GM18508 (cell line): ENCODE results near the gene SPTLC3.
A peak's percentile ranks its signal among the peaks of the same experiment; 100 is the strongest.

ENCODE experiments used
- ATAC-seq: cut with Tn5 transposase; IDR thresholded peaks from one replicate; pipeline ENCODE4 v1.9.1; 2021; ENCODE audit warnings: moderate number of reproducible peaks; ENCODE audit not compliant: insufficient read depth, unreplicated experiment

Gene SPTLC3

DNA sequence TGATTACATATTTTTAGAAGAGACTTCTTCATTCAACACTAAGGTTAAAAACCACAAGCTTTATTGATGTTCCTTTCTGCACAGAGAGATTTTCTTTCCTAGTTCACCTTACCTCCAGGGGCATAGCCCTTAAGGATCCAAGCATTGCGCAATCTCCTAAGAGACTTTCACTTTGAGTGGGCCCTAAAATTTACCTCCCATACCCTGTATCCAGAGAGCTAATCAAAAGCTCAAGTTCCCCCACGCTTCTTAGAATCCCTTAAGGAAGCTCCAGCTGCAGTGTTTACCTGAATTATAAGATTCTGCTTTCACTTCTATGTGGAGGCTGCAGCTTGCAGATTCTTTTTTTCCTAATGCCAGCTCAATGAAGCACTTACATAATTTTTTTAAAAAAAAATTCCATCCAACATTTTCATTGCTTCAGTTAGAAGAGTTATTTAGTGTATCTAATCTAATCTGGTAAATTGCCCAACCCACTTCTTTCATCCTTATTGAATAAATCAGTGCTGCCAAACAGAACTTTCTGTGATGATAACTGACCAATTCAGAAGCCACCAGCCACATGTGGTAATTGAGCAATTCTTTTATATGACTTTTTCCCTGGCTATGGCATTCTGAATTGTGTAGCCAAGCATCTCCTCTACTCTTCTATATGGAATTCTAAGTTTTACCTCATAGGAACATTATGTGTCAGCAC, 24.6 kb upstream of the SPTLC3 start:
- ATAC-seq: no peak

DNA sequence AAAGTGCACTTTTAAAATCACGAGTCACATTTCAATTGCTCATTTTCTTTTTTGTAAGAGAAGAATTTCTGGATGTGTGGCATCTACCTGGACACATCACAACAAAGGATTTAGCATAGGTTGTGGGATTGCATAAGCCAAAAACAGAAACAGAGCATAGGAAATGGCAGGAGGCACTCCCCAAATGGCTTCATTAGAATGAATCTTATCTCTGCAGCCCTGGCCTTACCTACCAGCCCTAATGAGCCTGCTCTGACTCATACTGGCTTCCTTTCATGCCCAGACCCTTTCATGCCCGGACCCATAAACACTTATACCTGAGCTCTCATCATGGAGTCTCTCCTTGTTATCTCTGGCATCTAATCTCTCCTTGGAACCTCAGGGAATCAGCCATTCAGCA, 23.9 kb upstream of the SPTLC3 start:
- ATAC-seq: no peak

DNA sequence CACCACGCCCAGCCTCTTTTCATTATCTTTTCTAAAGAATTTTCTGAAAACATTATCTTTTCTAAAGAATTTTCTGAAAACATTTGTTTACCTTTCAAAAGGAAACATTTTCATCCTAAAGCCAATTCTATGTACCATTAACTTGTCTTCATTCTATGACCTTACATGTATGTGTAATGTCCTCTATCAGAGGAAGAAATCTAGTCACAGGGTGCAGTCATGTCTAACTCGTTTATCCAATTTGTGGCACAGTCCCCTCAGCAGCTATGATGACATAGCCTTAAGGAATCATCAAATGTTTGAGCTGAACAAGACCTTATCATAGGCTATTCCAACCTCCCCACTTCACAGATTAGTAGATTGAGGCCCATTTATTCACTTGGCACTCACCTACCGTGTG, 21.5 kb upstream of the SPTLC3 start:
- ATAC-seq: no peak

DNA sequence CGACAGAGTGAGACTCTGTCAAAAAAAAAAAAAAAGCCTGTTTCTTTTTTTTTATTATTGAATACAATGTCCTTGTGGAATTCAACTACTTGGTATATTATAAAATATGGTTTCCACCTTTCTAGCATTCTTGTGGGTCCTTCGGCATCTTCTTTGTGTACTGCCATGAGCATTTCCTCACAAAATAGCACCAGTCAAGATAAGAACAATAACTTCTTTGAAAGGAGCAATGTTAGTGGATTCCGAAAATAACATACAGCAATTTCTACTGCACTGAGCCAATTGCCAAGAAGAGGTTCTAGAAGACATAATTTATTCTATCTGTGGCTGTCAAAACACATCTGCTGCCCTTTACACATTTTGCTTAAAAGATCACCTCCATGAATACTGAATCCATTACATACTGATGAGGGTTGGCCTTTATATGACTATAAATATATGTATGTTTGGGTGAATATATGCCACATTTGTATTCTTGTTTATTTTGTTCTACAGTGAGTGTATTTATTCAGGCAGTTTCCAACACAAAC, 19.1 kb upstream of the SPTLC3 start:
- no peak for ATAC-seq

DNA sequence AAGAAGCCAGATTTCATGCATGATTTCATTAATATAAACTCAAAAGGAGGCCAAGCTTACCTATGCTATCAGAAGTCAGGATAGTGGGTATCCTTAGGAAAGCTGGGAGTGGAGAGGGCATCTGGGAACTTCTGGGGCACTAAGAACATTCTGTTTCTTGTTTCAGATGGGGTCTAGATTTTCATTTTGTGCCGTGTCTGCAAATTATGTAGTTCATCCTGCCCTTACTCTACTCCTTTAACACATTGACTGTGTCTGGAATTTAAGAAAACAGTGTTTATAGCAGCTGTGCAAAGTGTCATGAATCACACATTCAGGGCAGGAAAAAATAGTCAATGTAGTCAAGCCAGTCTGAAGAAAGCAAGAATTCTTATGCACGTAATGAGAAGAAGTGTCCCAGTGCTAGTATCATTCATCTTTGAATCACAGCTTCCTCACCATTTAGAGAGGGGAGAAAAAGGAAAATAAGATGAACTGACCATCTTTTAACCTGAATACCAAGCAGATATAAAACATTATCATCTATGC, 11.6 kb upstream of the SPTLC3 start:
- no peak for ATAC-seq

DNA sequence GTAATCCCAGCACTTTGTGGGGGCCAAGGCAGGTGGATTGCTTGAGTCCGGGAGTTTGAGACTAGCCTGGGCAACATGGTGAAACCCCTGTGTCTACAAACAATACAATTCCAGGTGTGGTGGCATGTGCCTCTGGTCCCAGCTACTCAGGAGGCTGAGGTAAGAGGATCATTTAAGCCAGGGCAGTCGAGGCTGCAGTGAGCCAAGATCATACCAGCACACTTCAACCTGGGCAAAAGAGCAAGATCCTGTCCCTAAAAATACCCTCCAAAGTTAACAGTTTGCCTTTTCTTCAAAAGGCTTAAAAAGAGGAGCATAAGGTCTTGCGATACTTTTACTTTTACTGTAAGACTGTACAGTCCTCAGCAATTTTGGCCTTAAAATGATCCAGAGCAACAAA, 10.7 kb upstream of the SPTLC3 start:
- ATAC-seq: no peak

DNA sequence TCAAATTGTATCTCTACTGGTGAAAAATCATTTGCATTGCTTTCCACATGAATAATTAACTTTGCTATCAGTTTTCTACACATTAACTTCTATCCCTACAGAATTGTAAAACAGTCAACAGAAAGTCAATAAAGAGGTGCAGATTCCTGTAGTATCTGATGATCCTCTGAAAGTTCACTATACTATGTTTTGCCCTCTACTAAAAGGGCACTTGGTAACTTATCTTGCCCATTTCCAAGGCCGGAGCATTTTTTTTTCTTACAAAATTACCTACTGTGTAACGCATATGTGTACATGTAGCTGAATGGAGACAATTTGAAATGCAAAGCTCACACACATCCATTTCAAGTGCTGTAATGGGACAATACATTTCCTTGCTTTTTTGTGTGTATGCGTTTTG, 9.6 kb upstream of the SPTLC3 start:
- ATAC-seq: no peak

DNA sequence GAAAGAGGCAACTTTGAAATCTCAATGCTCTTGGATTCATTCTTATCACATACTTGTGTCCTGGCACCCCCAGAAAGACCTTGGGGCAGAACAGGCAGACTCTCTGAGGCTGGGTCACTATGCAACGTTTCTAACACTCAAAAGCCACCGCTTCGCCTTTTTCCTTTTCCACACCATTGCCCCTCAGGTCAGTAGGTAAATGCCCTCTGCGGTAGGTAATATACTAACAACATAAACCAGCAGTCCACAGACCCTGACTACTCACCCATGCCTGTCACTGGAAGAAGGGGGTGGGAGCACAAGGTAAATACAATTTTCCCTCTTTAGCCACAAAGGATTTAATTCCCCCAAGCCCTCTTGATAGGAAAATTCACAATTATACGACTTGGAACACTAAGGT, 6.5 kb upstream of the SPTLC3 start:
- no peak for ATAC-seq

DNA sequence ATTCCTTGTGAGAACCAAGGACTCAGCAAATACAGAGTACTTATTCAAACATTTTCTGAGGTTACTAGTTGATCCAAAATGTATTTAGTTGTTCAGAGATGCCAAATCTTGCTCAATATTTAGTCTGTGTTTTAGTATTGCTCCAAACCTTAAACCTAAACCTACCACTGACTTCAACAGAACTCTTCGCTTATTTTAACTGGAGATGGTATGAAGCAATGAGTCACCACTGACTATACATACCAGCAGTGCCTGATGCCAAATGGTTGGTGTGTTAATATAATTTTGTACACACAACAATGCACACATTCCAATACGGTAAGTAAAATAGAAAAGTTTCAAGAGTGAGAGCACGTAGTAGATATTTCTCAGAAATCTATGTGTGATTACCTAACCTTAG, 1.9 kb upstream of the SPTLC3 start:
- ATAC-seq: no peak

DNA sequence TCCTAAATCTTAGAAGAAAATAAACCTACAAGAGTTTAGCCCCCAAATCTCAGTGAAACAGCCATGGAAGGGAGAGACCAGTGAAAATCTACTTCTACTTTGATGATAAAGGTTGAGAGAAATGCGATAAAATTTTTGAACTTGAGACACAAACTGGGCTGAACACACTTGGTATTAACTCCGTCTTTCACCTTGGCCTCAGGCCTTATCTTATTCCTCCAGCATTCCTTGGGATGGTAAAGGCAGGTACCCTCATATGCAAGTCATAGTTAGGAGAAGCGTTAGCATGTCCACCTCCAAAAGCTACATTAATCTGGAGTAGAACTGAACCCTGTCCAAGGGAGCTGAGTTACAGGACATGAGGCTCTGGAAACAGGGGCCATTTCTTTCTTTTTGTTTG, 1.2 kb upstream of the SPTLC3 start:
- no peak for ATAC-seq

DNA sequence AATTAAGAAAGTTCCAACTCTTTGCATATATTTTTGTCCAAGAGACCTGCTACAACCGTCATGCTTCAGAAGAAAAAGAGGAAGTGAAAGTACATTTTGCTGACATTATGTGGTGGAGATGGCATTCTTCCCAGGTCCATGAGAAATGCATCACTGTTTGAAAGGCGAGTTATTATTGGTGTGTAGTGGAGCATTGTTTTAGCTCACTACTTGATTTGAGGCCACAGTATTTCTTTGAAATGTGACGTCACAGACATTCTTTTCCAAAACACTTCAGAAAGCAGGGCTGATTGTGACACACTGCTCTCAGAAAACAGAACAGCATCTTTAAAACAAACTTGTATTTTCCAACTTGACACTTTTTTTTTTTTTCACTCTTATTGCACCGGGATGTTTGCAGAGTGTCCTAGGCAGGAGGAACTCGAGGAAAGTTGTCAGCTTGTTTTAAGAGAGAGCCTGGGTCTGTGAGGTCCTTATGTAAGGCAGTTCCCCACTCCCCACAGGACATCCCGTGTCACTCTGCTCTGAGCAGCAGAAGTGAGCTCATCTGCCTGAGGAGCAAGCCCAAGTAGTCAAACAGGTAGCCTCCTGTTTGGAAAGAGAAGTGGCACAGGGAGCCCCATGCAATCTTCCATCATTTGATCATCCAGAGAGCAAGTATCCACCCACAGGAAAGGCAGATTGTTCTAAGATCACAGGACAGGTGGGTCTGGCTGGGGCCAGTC, 1.1 kb downstream of the SPTLC3 start:
- ATAC-seq: peak; percentile 96

DNA sequence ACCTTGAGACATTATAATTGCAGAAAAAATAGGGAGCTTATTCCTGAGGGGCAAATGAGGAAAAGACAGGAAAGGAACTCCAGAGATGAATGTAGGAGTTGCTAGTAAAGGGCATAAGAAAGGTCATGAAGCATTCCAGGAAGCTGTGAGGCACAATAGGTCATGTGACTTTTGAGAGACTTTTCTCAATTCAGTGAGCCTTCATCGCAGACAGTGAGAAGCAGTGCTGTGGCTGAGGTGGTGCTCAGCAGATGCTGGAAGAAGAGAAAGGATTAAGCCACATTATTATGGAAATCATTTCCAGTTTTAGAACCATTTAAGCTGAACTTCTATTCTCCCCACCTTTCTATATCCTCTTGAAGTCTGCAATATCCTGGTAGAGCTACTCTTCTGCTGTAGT, 4.1 kb downstream of the SPTLC3 start:
- no peak for ATAC-seq

DNA sequence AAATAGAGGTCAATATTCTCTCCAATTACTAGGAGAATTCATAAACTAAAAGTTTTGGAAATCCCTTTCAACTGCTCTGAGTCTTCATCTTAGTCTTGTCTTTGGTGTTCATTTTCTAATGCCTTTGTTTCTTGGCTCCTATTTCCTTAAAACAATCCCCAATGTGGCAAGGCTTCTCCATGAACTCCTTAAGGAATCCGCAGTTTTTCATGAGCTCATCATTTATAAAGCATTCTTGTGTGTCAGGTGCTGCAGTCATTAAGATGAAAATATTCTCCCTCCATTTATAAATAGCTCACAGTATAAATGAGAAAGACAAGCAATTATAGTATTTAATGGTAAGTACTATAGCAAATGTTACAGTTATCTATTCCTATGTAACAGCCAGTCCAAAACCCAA, 4.6 kb downstream of the SPTLC3 start:
- no peak for ATAC-seq

DNA sequence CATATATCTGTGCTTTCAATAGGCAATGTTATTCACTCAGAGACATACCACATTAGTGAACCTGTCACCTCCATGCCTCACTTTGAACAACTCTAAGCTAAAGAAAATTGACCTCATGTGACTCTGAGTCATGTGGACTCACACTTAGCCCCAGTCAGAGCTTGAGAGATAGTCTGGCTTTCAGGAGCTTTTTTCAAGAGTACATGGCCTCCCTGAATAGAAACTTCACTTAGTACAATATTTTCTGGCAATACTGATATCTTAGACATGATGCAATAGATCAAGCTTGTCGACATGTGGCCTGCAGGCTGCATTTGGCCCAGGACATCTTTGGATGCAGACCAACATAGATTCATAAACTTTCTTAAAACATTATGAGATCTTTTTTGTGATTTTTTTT, 8.5 kb downstream of the SPTLC3 start:
- no peak for ATAC-seq

DNA sequence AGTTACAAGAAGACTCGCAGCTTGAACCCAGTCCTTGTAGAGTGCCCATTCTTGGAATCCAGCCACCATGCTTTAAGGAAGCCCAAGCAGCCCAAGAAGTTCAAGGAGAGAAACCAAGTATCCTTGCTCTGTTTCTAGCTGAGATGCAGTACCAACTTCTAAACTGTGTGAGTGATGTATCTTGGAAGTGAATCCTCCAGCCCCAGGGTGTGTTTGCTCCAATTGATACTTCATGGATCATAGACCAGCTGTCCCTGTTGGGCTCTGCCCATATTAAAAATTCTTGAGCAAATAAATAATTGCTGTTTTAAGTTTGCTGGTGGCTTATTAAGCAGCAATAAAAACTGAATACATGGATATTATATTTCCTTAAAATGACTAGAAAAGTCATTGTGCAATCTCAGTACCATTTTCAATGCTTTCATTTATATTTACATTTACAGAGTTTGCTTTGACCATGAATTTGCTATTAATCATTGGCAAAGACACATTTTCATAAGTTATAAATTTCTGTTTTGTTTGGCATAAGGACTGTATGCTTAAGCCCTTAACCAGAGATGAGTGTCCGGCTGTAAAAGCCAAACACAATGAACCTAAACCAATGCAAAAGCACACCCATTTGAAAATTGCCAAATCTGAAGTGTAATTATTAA, 9.2 kb downstream of the SPTLC3 start:
- no peak for ATAC-seq

DNA sequence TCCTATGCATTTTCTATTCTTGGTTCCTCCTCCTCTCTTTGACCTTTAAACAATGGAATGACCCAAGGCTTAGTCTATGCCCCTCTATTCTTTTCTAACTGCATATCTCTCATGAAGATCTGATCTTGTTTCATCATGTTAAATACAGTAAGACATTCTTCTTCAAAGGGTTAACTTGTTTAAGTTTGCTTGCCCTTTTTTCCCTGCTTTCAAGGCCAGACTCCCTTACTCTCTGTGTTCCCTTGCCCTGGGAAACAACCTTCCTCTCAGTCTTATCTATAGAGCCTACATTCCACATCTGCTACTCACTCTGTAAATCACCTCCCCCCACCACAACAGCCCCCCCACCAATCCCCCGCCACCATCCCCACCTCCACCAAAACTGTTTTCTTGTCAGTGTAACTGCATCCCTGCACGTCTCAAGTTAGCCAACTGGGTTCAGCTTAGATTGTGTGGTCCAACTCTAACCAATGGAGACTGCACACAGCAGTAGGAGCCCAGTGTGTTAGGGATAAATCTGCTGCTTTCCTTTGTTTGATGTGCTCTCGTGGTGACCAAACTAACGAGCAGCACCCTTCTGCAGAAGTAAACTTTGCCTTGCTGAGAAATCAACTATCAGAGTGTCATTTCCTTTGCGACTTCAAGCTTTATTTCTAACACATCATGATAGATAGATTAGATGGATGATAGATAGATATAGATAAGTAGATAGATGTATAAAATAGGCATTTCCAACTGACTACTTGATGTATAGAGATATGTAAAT, 12.6 kb downstream of the SPTLC3 start:
- ATAC-seq: no peak

DNA sequence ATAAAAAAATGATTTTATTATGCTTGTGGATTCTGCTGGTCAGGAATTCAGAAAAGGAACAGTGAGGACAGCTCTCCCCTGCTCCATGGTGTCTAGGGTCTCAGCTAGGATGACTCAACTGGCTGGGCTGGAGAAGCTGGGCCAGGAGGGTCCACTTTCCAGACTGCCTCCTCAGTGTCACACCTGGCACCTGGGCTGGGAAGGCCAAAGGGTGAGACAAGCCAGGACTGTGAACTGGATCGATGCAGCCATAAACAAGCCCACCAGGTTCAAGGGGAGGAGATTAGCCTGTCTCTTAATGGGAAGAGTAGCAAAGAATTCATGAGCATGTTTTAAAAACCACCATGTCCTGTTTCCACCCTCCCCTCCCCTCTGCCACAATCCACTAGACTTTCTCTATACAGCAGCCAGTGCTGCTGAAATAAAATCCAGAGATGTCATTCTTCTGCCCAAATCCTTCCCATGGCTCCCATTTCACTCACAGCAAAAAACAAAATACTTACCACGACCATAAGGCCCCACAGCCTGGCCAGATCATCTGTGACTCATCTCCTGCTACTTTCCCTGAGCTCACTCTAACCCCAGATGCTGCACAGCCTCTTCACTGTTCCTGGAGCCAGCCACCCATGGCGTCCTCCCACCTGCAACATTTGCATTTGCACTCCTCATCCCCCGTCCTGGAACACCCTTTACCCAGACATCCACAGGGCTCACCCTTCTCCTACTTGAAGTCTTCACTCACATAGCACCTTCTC, 13.8 kb downstream of the SPTLC3 start:
- ATAC-seq: no peak

DNA sequence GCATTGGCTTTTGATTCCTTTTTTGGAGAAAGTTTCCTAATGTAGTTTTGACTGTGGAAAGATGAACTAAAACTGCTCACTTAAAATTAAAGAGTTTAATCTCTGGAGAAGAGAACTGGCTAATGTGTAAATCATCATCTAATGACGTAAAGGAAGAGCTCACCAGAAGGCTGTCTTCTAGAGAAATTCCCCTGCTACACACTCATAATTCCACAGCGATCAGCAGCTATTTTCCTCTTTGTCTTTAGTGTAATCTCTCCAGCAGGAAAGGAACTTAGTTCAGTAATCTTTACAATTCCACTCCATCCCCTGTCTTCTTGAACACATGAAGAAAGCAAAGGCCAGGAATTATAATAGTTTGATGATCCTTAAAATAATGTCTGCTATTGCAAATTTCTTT, 15.8 kb downstream of the SPTLC3 start:
- ATAC-seq: no peak

DNA sequence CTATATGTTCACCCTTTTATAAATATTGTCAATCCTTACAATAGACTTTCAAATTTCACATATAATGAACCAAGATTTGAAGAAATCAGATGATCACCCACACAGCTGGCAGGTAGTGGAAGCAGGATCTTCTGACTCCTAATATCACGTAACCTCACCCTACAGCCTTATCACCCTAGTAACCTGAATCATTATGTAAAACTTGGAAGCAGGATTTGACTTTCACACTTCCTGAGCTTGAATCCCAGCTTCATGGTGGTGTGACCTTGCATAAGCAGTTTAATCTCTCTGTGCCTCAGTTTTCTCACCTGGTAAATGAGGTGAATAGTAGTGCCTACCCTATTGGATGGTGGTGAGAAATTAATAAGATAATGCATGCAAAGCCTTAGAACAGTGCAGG, 16.4 kb downstream of the SPTLC3 start:
- no peak for ATAC-seq

DNA sequence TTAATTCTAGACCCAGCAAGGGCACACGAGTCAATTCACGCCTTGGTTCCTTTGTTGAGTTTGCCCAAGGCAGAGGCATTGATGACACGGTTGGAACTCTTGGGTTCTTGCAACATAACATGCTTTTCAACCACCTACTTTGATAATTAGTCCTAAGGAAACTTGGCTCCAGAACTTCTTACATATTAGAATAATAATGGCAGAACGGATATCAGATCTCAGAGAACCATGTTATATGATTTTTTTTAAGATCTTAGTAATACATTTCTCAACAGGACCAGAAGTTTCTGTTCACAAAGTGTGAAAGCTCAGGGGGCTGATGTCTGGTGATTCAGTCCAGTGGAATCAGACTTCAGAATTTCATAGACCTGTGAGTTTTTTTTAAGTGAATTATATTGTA, 19.2 kb downstream of the SPTLC3 start:
- no peak for ATAC-seq
